Measurements from ENCODE around the gene ARVCF.

Gene ARVCF

GRCh38 chr22:20015971-20016733, 471 bp downstream of the ARVCF start:
- peak in 1 of 2 donors; percentile 24 for DNase-seq (ENCODE audit: low read depth in 2 of 2)

- no peak for DNase-seq (ENCODE audit: low read depth in 2 of 2)
These were observed 1.4 kb downstream of the ARVCF start for GRCh38 chr22:20015187-20015625.

GRCh38 chr22:20014526-20015186, 2.0 kb downstream of the ARVCF start:
- no peak for DNase-seq (ENCODE audit: low read depth in 2 of 2)

GRCh38 chr22:20013382-20013871, 3.2 kb downstream of the ARVCF start:
- no peak for DNase-seq (ENCODE audit: low read depth in 2 of 2)

- no peak for DNase-seq (ENCODE audit: low read depth in 2 of 2)
These were observed 3.8 kb downstream of the ARVCF start for GRCh38 chr22:20012741-20013331.

- no peak for DNase-seq (ENCODE audit: low read depth in 2 of 2)
These were observed 4.5 kb downstream of the ARVCF start for GRCh38 chr22:20011993-20012740.

- DNase-seq (ENCODE audit: low read depth in 2 of 2): no peak
These were observed 5.3 kb downstream of the ARVCF start for GRCh38 chr22:20011123-20011992.

- DNase-seq (ENCODE audit: low read depth in 2 of 2): no peak
These were observed 6.1 kb downstream of the ARVCF start for GRCh38 chr22:20010307-20011122.

GRCh38 chr22:20009582-20010306, 6.9 kb downstream of the ARVCF start:
- DNase-seq (ENCODE audit: low read depth in 2 of 2): no peak

- no peak for DNase-seq (ENCODE audit: low read depth in 2 of 2)
These were observed 7.6 kb downstream of the ARVCF start for GRCh38 chr22:20009018-20009491.

GRCh38 chr22:20008221-20008995, 8.2 kb downstream of the ARVCF start:
- no peak for DNase-seq (ENCODE audit: low read depth in 2 of 2)

GRCh38 chr22:20004464-20004863, 12.2 kb downstream of the ARVCF start:
- DNase-seq (ENCODE audit: low read depth in 2 of 2): no peak

GRCh38 chr22:20003304-20003703, 13.3 kb downstream of the ARVCF start:
- no peak for DNase-seq (ENCODE audit: low read depth in 2 of 2)

- no peak for DNase-seq (ENCODE audit: low read depth in 2 of 2)
These were observed 14.0 kb downstream of the ARVCF start for GRCh38 chr22:20002636-20003035.

GRCh38 chr22:20002128-20002527, 14.5 kb downstream of the ARVCF start:
- DNase-seq (ENCODE audit: low read depth in 2 of 2): no peak

- DNase-seq (ENCODE audit: low read depth in 2 of 2): no peak
These were observed 15.5 kb downstream of the ARVCF start for GRCh38 chr22:20001082-20001638.

GRCh38 chr22:20000246-20001081, 16.2 kb downstream of the ARVCF start:
- DNase-seq (ENCODE audit: low read depth in 2 of 2): no peak

Data from stimulated activated CD4-positive, alpha-beta T cell treated with anti-CD3 and anti-CD28 coated beads, Interleukin-1b, Interleukin-23, amount 100 ng/mL, for 4 hours (primary cell).